ENCODE measurements around the gene TMEM221. TPM values are rescaled to one million over a fixed set of nuclear protein-coding genes. Genes with fewer than 3 reads are reported as not detected.
A peak's percentile ranks its signal among the peaks of the same experiment; 100 is the strongest.

TMEM221 gene
- total RNA-seq, 1 donor from 2014 or later = 4.5 TPM

- no peak for TF ChIP-seq CTCF (IDR thresholded peaks at IDR 0.05; ENCODE audit: unreplicated experiment)
- H3K4me1 Mint-ChIP-seq (ENCODE audit: low read depth) = peaks cover 8% of the 10 kb centered on the region
- H3K4me3 Mint-ChIP-seq (ENCODE audit: low read depth) = no peak overlapping the region
- H3K9me3 Mint-ChIP-seq (ENCODE audit: low read depth) = no peaks in the 10 kb centered on the region
- peak overlapping the region; percentile 13 for H3K27ac Mint-ChIP-seq
- H3K27me3 Mint-ChIP-seq = no peaks in the 10 kb centered on the region
- no peaks in the 10 kb centered on the region for H3K36me3 Mint-ChIP-seq (ENCODE audit: insufficient read depth)
- no peak for DNase-seq (ENCODE audit: low spot score, unreplicated experiment)
Observed at GRCh38 chr19:17491287-17491686, 42.8 kb upstream of the TMEM221 start.

GRCh38 chr19:17490411-17490810, 41.9 kb upstream of the TMEM221 start:
- Mint-ChIP-seq H3K27me3 (no peaks in the 10 kb centered on the region), H3K4me1 (ENCODE audit: low read depth) (peaks cover 8% of the 10 kb centered on the region), H3K9me3 (ENCODE audit: low read depth) (no peaks in the 10 kb centered on the region), H3K27ac (no peak overlapping the region), H3K4me3 (ENCODE audit: low read depth) (no peak overlapping the region), H3K36me3 (ENCODE audit: insufficient read depth) (no peaks in the 10 kb centered on the region)
- no peak for DNase-seq (ENCODE audit: low spot score, unreplicated experiment)
- no peak for TF ChIP-seq CTCF (IDR thresholded peaks at IDR 0.05; ENCODE audit: unreplicated experiment)

GRCh38 chr19:17489392-17490030, 41.0 kb upstream of the TMEM221 start:
- Mint-ChIP-seq H3K27me3 (no peaks in the 10 kb centered on the region), H3K4me1 (ENCODE audit: low read depth) (peaks cover 8% of the 10 kb centered on the region)
- DNase-seq (ENCODE audit: low spot score, unreplicated experiment) = no peak

GRCh38 chr19:17488593-17489391, 40.3 kb upstream of the TMEM221 start:
- Mint-ChIP-seq H3K36me3 (ENCODE audit: insufficient read depth) (no peaks in the 10 kb centered on the region), H3K4me3 (ENCODE audit: low read depth) (peak overlapping the region; percentile 63), H3K27ac (no peak overlapping the region)

More at GRCh38 chr19:17489392-17490030, 41.0 kb upstream of the TMEM221 start:
- H3K36me3 Mint-ChIP-seq (ENCODE audit: insufficient read depth) = no peaks in the 10 kb centered on the region
- TF ChIP-seq CTCF (IDR thresholded peaks at IDR 0.05; ENCODE audit: unreplicated experiment) = no peak
- H3K4me3 Mint-ChIP-seq (ENCODE audit: low read depth) = no peak overlapping the region
- no peaks in the 10 kb centered on the region for H3K9me3 Mint-ChIP-seq (ENCODE audit: low read depth)
- H3K27ac Mint-ChIP-seq = no peak overlapping the region

More at GRCh38 chr19:17488593-17489391, 40.3 kb upstream of the TMEM221 start:
- Mint-ChIP-seq H3K4me1 (ENCODE audit: low read depth) (peaks cover 8% of the 10 kb centered on the region), H3K27me3 (no peaks in the 10 kb centered on the region), H3K9me3 (ENCODE audit: low read depth) (no peaks in the 10 kb centered on the region)
- peak; percentile 83 for DNase-seq (ENCODE audit: low spot score, unreplicated experiment)
- TF ChIP-seq CTCF (IDR thresholded peaks at IDR 0.05; ENCODE audit: unreplicated experiment) = peak; percentile 60

Data from progenitor cell of endocrine pancreas (in vitro differentiated cells).